A673 (cell line): Measurements from ENCODE around the gene ZDHHC16.

Source experiments
- CTCF ChIP-seq: fragments of 300-800, 200-600 bp; sonication (generic); conservative IDR thresholded peaks from 2 replicates; pipeline ENCODE4 v1.5.1; 2017; ENCODE audit warnings: low read depth, mild to moderate bottlenecking, antibody characterized with exemption, low read length, moderate library complexity, mixed read lengths
- EZH2 ChIP-seq: fragments of 200-600 bp; sonication (generic); IDR thresholded peaks from 2 replicates; pipeline ENCODE4 v1.6.1; 2017; ENCODE audit warnings: borderline replicate concordance, low read depth, mild to moderate bottlenecking, mixed read lengths, antibody characterized with exemption, low read length; ENCODE audit not compliant: poor library complexity, severe bottlenecking

DNA sequence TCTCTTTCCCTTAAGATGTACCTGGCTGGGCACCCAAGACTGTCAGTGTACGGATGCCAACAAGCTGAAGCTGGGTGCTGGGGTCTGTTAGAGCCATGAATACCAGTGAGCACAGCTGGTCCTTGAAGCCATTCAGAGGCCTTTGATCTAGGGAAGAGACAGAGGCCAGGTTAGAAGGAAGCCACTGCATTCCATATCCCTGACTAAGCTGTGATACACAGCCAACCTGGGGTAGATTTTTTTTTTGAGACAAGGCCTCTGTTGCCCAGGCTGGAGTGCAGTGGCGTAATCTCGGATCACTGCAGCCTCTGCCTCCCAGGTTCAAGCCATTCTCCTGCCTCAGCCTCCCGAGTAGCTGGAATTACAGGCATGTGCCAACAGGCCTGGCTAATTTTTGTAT lies 20.8 kb downstream of the ZDHHC16 start:
- no peak for TF ChIP-seq EZH2
- no peak for TF ChIP-seq CTCF
